Naive B cell (primary cell): Measurements from ENCODE around the gene DDB1. TPM values are rescaled to one million over a fixed set of nuclear protein-coding genes. Genes with fewer than 3 reads are reported as not detected.
A peak's percentile ranks its signal among the peaks of the same experiment; 100 is the strongest.

Experiments
- ATAC-seq, 2 donors: fragments of 150-1000 bp; cut with Tn5 transposase; 2 replicates each; pipeline ENCODE4 v1.10.0; 2021; ENCODE audit warnings: low read depth in 2 of 2, mild to moderate bottlenecking in 2 of 2, moderate library complexity in 2 of 2
- DNase-seq: peaks from one replicate; pipeline ENCODE4 v3.0.0; 2022
- H3K27ac Mint-ChIP-seq, 6 donors: one replicate each; pipeline ENCODE4 v1.8.0; 2020 to 2022; ENCODE audit warnings: mild to moderate bottlenecking in 6 of 6, mixed read lengths in 6 of 6, moderate library complexity in 5 of 6, inconsistent platforms in 2 of 6
- H3K27me3 Mint-ChIP-seq, 3 donors: one replicate each; pipeline ENCODE4 v1.8.0; 2021 to 2022; ENCODE audit warnings: mixed read lengths in 3 of 3, mild to moderate bottlenecking in 1 of 3
- H3K36me3 Mint-ChIP-seq, 2 donors: one replicate each; pipeline ENCODE4 v1.8.0; 2020 to 2022; ENCODE audit warnings: mixed read lengths in 2 of 2, inconsistent platforms in 1 of 2, mild to moderate bottlenecking in 1 of 2
- H3K4me1 Mint-ChIP-seq, 3 donors: one replicate each; pipeline ENCODE4 v1.8.0; 2020 to 2022; ENCODE audit warnings: mixed read lengths in 3 of 3, inconsistent platforms in 1 of 3, mild to moderate bottlenecking in 1 of 3, moderate library complexity in 1 of 3
- H3K4me3 Mint-ChIP-seq, 8 donors: one replicate each; pipeline ENCODE4 v1.8.0; 2020 to 2022; ENCODE audit warnings: mild to moderate bottlenecking in 8 of 8, mixed read lengths in 8 of 8, moderate library complexity in 8 of 8, inconsistent platforms in 2 of 8
- H3K9me3 Mint-ChIP-seq, 7 donors: one replicate each; pipeline ENCODE4 v1.8.0; 2020 to 2022; ENCODE audit warnings: mixed read lengths in 7 of 7, mild to moderate bottlenecking in 5 of 7, inconsistent platforms in 2 of 7, moderate library complexity in 1 of 7
- polyA plus RNA-seq, 6 donors: library from polyadenylated mRNA; unstranded; fragments of 300-500 nt; fragmentation: Illumina TruSeq; gene quantifications; one replicate each; pipeline ENCODE4 v1.2.3, GENCODE V29; 2021; ENCODE audit warnings: low read depth in 6 of 6

DDB1 gene
- 100 to 1,000 TPM; 103 to 177 (median 111) TPM for polyA plus RNA-seq

DNA sequence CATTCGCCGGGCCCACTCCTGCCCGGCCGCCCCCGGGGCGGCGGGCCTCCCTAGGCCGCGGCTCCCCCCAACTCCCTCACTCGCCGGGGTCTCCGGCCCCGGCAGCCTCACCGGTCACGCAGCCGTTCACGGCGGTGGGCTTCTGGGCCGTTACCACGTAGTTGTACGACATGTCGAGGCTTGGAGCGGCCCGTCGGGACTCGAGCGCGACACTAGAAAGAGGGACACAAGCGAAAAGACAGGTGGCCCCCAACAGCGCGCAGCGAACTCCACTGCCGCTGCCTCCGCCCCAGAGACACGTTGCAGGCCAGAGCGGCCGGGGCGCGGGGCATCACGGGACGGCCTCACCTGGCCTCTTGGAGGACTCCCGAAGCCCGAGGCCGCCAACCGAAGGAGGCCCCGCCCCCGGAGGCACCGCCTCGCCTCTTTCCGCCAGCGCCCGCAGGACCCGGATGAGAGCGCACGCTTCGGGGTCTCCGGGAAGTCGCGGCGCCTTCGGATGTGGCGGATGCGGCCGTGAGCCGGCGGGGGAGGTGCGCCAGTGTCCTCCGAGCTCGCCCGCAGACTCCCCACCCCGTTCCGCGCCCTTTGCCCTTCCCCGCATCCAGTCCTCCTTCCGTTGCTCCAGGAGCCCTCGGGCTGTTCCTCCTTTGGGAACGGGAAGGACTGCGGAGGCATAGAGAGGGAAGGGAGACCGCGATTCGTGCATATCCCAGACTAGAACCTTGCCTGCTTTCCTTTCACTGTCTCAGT lies at the start of gene DDB1, which contains the start of gene TKFC:
Gene DDB1, minus strand, starts transcription at position 309 of the 753 bp plus-strand sequence. Its CDS starts 137 bp downstream, at position 172.
Gene TKFC, plus strand, starts transcription at position 432 of the 753 bp plus-strand sequence. CDS start 1,501 bp downstream, outside the sequence.
- Mint-ChIP-seq H3K9me3 (no peaks in the 10 kb centered on the region), H3K27ac (peak within 1 kb of the TSS; percentile 88 to 98 (median 96)), H3K36me3 (peaks cover 0 to 8% of the 10 kb centered on the region in 2 donors), H3K4me1 (peaks cover 46 to 66% (median 59%) of the 10 kb centered on the region in 3 donors), H3K4me3 (peak within 1 kb of the TSS; percentile 85 to 98 (median 94)), H3K27me3 (no peaks in the 10 kb centered on the region)
- DNase-seq, result peak; percentile 90
- peak; percentile 87 to 90 for ATAC-seq

- Mint-ChIP-seq H3K36me3 (no peaks in the 10 kb centered on the region), H3K9me3 (no peaks in the 10 kb centered on the region), H3K27me3 (no peaks in the 10 kb centered on the region), H3K27ac (no peak overlapping the region), H3K4me1 (peaks cover 9 to 16% (median 10%) of the 10 kb centered on the region in 3 donors), H3K4me3 (no peak overlapping the region)
- ATAC-seq, result no peak
- no peak for DNase-seq
These were observed 48.0 kb upstream of the DDB1 start for GRCh38 chr11:61380884-61381283.

- Mint-ChIP-seq H3K9me3 (no peaks in the 10 kb centered on the region), H3K4me1 (no peaks in the 10 kb centered on the region), H3K36me3 (no peaks in the 10 kb centered on the region), H3K27ac (peak overlapping the region in 1 of 6 donors; percentile 57), H3K4me3 (no peak overlapping the region), H3K27me3 (no peaks in the 10 kb centered on the region)
- ATAC-seq (no peak), DNase-seq (no peak)
These were observed 45.9 kb upstream of the DDB1 start for GRCh38 chr11:61378713-61379313.

GRCh38 chr11:61377461-61378160 lies 44.7 kb upstream of the DDB1 start:
- Mint-ChIP-seq H3K36me3 (no peaks in the 10 kb centered on the region), H3K4me3 (no peak overlapping the region), H3K27ac (peak overlapping the region in 1 of 6 donors; percentile 50), H3K9me3 (no peaks in the 10 kb centered on the region), H3K27me3 (no peaks in the 10 kb centered on the region), H3K4me1 (no peaks in the 10 kb centered on the region)
- no peak for ATAC-seq
- no peak for DNase-seq

- Mint-ChIP-seq H3K36me3 (no peaks in the 10 kb centered on the region), H3K4me1 (no peaks in the 10 kb centered on the region), H3K4me3 (no peak overlapping the region), H3K9me3 (no peaks in the 10 kb centered on the region), H3K27me3 (no peaks in the 10 kb centered on the region), H3K27ac (no peak overlapping the region)
- ATAC-seq (no peak), DNase-seq (no peak)
These were observed 42.8 kb upstream of the DDB1 start for GRCh38 chr11:61375761-61376108.

DNA sequence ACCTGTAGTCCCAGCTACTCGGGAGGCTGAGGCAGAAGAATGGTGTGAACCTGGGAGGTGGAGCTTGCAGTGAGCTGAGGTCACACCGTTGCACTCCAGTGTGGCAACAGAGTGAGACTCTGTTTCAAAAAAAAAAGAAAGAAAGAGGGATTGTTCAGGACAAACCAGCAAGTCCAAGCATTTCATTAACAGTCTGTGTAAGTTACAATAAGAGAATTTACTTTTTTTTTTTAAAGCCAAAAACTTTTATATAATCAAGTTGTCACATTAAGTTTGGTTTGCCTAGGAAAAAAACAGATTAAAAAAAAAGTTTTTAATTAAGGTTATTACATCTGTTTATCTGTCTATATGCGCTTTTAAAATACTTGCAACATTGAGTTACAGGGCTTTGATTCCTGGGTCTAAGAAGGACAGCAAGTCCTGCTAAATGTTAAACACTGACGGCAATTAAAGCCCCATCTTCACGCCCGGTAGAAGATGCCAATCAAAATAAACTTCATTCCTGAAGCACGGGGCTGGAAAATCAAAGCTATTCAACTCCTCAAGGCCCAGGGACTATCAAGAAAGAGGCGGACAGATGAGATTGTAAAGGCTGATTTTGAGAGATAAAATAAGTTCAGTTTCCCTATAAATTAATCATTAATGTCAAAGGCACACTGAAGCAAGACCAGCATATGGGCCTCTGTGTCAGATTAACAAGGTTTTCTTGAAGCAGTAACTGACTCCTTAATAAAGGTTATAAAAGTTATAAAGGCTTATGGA lies 39.9 kb upstream of the DDB1 start:
- ATAC-seq (no peak), DNase-seq (no peak)
- no peak overlapping the region for H3K4me3 Mint-ChIP-seq
- peaks cover 3 to 9% (median 4%) of the 10 kb centered on the region in 3 donors for H3K4me1 Mint-ChIP-seq
- peaks cover 8% of the 10 kb centered on the region in 2 donors for H3K36me3 Mint-ChIP-seq
- no peaks in the 10 kb centered on the region for H3K27me3 Mint-ChIP-seq
- no peaks in the 10 kb centered on the region for H3K9me3 Mint-ChIP-seq
- peak overlapping the region in 2 of 6 donors; percentile 49 to 59 for H3K27ac Mint-ChIP-seq

DNA sequence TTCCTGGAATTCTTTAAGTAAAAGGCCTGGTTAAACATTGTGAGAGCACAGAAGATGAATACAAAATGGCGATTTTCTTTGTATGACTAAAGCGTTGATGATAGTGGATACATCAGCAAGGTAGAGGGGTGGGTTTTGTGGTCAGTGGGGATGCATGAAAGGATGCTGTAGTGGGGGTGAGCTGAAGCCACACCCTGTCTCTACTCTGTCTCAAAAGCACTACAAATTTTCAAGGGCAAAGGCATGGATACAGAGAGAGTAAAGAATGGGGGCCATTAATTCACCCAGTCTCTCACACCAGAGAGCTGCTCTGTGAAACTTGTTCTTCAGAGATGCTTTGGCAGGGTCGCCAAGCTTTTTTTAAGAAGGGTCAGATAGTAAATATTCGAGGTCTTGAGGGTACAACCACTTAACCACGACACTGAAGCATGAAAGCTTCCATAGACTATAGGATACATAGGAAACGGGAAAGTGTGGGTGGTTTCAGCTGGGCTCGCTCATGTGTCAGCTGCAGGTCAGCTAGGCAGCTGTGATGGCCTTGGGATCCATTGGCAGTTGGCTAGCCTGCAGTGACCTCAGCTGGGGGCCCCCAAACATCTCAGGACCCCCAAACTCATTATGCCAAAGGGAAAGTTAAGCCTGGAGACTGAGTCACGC lies 37.6 kb upstream of the DDB1 start:
- H3K4me3 Mint-ChIP-seq, result no peak overlapping the region
- H3K36me3 Mint-ChIP-seq, result peaks cover 8% of the 10 kb centered on the region in 2 donors
- no peak for ATAC-seq

GRCh38 chr11:61369372-61370348 lies 36.8 kb upstream of the DDB1 start:
- peak overlapping the region in 3 of 6 donors; percentile 9 to 74 (median 27) for H3K27ac Mint-ChIP-seq
- ATAC-seq, result no peak
- H3K9me3 Mint-ChIP-seq, result no peaks in the 10 kb centered on the region
- H3K4me1 Mint-ChIP-seq, result peaks cover 3 to 9% (median 4%) of the 10 kb centered on the region in 3 donors
- peaks cover 8% of the 10 kb centered on the region in 2 donors for H3K36me3 Mint-ChIP-seq
- H3K4me3 Mint-ChIP-seq, result no peak overlapping the region
- H3K27me3 Mint-ChIP-seq, result no peaks in the 10 kb centered on the region
- no peak for DNase-seq

More for the DNA sequence above, 37.6 kb upstream of the DDB1 start:
- Mint-ChIP-seq H3K27ac (peak overlapping the region in 4 of 6 donors; percentile 27 to 74 (median 47)), H3K27me3 (no peaks in the 10 kb centered on the region), H3K4me1 (peaks cover 3 to 9% (median 4%) of the 10 kb centered on the region in 3 donors), H3K9me3 (no peaks in the 10 kb centered on the region)
- no peak for DNase-seq

DNA sequence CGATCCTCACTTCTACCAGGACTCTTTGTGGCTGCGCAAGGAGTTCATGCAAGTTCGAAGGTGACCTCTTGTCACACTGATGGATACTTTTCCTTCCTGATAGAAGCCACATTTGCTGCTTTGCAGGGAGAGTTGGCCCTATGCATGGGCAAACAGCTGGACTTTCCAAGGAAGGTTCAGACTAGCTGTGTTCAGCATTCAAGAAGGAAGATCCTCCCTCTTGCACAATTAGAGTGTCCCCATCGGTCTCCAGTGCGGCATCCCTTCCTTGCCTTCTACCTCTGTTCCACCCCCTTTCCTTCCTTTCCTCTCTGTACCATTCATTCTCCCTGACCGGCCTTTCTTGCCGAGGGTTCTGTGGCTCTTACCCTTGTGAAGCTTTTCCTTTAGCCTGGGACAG lies 35.7 kb upstream of the DDB1 start:
- peak overlapping the region in 4 of 6 donors; percentile 38 to 89 (median 65) for H3K27ac Mint-ChIP-seq
- peaks cover 8% of the 10 kb centered on the region in 2 donors for H3K36me3 Mint-ChIP-seq
- no peak overlapping the region for H3K4me3 Mint-ChIP-seq
- ATAC-seq (no peak), DNase-seq (no peak)
- peaks cover 3 to 11% (median 9%) of the 10 kb centered on the region in 3 donors for H3K4me1 Mint-ChIP-seq
- H3K27me3 Mint-ChIP-seq, result no peaks in the 10 kb centered on the region
- H3K9me3 Mint-ChIP-seq, result no peaks in the 10 kb centered on the region

DNA sequence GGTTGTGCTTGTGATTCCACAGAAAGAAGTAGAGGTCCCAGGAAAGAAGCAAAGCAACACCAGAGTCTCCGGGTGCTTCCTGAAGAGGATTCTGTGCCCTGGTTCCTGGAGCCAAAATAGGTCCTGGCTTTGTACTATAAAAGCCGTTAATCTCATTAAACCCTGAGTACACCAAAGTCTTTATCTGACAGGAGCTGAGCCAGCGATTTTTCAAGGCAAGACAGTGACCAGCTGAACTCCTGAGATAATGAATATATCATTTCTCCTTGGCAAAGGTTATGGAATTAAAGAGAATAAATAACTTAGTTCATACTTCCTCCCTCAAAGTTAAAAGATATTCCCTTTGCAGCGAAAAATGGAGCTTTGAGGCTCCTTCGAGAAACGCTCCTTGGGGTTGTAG lies 34.5 kb upstream of the DDB1 start:
- Mint-ChIP-seq H3K27ac (no peak overlapping the region), H3K36me3 (peaks cover 8% of the 10 kb centered on the region in 2 donors), H3K4me3 (no peak overlapping the region), H3K9me3 (no peaks in the 10 kb centered on the region), H3K27me3 (no peaks in the 10 kb centered on the region), H3K4me1 (peaks cover 11 to 24% (median 22%) of the 10 kb centered on the region in 3 donors)
- DNase-seq (no peak), ATAC-seq (no peak)

DNA sequence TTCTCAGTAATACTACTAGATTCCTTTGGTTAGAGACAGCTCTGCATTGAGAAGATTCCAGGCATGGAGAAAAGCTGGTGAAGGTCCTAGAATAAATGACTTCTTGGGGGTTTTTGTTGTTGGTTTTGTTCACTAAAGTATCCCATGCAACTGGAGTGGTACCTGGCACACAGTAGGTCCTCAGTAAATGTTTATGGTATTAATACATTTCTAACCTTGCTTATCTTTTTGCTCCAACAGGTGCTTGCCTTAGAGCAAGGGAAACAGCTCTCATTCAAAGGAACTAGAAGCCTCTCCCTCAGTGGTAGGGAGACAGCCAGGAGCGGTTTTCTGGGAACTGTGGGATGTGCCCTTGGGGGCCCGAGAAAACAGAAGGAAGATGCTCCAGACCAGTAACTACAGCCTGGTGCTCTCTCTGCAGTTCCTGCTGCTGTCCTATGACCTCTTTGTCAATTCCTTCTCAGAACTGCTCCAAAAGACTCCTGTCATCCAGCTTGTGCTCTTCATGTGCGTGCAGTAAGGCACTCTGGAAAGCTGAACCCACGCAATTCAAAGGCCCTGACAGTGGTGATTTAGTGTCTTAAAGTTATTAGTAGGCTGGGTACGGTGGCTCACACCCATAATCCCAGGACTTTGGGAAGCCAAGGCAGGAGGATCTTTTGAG lies 31.2 kb upstream of the DDB1 start:
- DNase-seq (no peak), ATAC-seq (no peak)
- Mint-ChIP-seq H3K27ac (peak overlapping the region in 4 of 6 donors; percentile 19 to 96 (median 51)), H3K4me3 (peak overlapping the region in 6 of 8 donors; percentile 25 to 100 (median 78)), H3K36me3 (peaks cover 8 to 12% of the 10 kb centered on the region in 2 donors), H3K9me3 (no peaks in the 10 kb centered on the region), H3K4me1 (peaks cover 20 to 46% (median 40%) of the 10 kb centered on the region in 3 donors), H3K27me3 (no peaks in the 10 kb centered on the region)
